A549 (cell line): ENCODE data around the gene MORC2. TPM values are rescaled to one million over a fixed set of nuclear protein-coding genes. Genes with fewer than 3 reads are reported as not detected.

Experiments used
- ATAC-seq, 2 experiments: fragments of 200-7000 bp in 1 of 2; fragments of >200 bp in 1 of 2; cut with Nextera tagmentation in 1 of 2; cut with Tn5 transposase in 1 of 2; 3 replicates each; pipeline versions ENCODE4 v1.8.0 to v1.9.1; 2018 to 2020; ENCODE audit warnings: mild to moderate bottlenecking in 1 of 2, moderate library complexity in 1 of 2
- CTCF ChIA-PET: fragments of 300-600 bp; sonication (Branson Sonifier 250); formaldehyde crosslinking; extraction: SDS; loops from one replicate; lab custom pipeline; 2021; ENCODE audit warnings: antibody characterized with exemption, inconsistent platforms; lab: Yijun Ruan, JAX
- POLR2A ChIA-PET: fragments of 350-600 bp; formaldehyde crosslinking; extraction: SDS; loops from one replicate; lab custom pipeline; 2021; ENCODE audit warnings: antibody characterized with exemption, inconsistent platforms; lab: Yijun Ruan, JAX
- DNase-seq, 2 experiments: peaks; one replicate each; pipeline versions ENCODE4 v3.0.0 to v3.0.0-alpha.2; 2011 to 2016; ENCODE audit warnings: low read depth in 1 of 2, low spot score in 1 of 2
- FAIRE-seq: peaks from 2 replicates; lab custom pipeline; 2011; peaks lifted over from hg19 to GRCh38; lab: Jason Lieb, UNC
- H3K27ac ChIP-seq, 2 experiments: fragments of >200 bp; sonication (Bioruptor Twin); formaldehyde crosslinking; 3 replicates each; pipeline ENCODE4 v1.5.1; 2016 to 2017
- H3K4me1 ChIP-seq: fragments of >200 bp; sonication (Bioruptor Twin); formaldehyde crosslinking; 3 replicates; pipeline ENCODE4 v1.6.1; 2016
- H3K4me2 ChIP-seq: fragments of >200 bp; sonication (Bioruptor Twin); formaldehyde crosslinking; 3 replicates; pipeline ENCODE4 v1.6.1; 2016
- H3K4me3 ChIP-seq: fragments of >200 bp; sonication (Bioruptor Twin); formaldehyde crosslinking; 3 replicates; pipeline ENCODE4 v1.5.1; 2016
- H3K9me3 ChIP-seq: fragments of >200 bp; sonication (Bioruptor Twin); formaldehyde crosslinking; 3 replicates; pipeline ENCODE4 v1.6.1; 2016
- BHLHE40 ChIP-seq: IDR thresholded peaks from 2 replicates; pipeline ENCODE4 v1.6.1; 2012; ENCODE audit warnings: low read depth, low read length, inconsistent platforms
- CBX8 ChIP-seq: fragments of 200-600 bp; sonication (generic); IDR thresholded peaks from 2 replicates; pipeline ENCODE4 v1.6.1; 2016
- CEBPB ChIP-seq, 2 experiments: fragments of >200 bp in 1 of 2; sonication (Bioruptor Twin) in 1 of 2; formaldehyde crosslinking in 1 of 2; IDR thresholded peaks; 2 replicates each; pipeline ENCODE4 v1.6.1; 2012 to 2016
- EHF ChIP-seq: fragments of 250-450 bp; sonication (Bioruptor Pico); IDR thresholded peaks from 2 replicates; pipeline ENCODE4 v1.5.0; 2020; ENCODE audit warnings: mild to moderate bottlenecking
- EHMT2 ChIP-seq: fragments of 200-600 bp; sonication (generic); IDR thresholded peaks from 2 replicates; pipeline ENCODE4 v1.6.1; 2016; ENCODE audit warnings: antibody characterized with exemption, low read depth, mild to moderate bottlenecking, moderate library complexity
- ESRRA ChIP-seq: fragments of 150-350 bp; IDR thresholded peaks from 2 replicates; pipeline ENCODE4 v1.6.1; 2014; ENCODE audit warnings: mild to moderate bottlenecking, low read length, borderline replicate concordance
- FOSB ChIP-seq: fragments of 250-450 bp; sonication (Bioruptor Pico); IDR thresholded peaks from 2 replicates; pipeline ENCODE4 v1.5.0; 2020; ENCODE audit warnings: mild to moderate bottlenecking, moderate library complexity
- FOXS1 ChIP-seq: fragments of 250-450 bp; sonication (Bioruptor Pico); IDR thresholded peaks from 2 replicates; pipeline ENCODE4 v1.5.0; 2020; ENCODE audit warnings: mild to moderate bottlenecking, moderate library complexity
- HEYL ChIP-seq: fragments of 250-450 bp; sonication (Bioruptor Pico); IDR thresholded peaks from 2 replicates; pipeline ENCODE4 v1.8.0; 2021; ENCODE audit warnings: mild to moderate bottlenecking, moderate library complexity
- HOXB13 ChIP-seq: fragments of 250-450 bp; sonication (Bioruptor Pico); IDR thresholded peaks from 2 replicates; pipeline ENCODE4 v1.5.0; 2020; ENCODE audit warnings: low read depth, mild to moderate bottlenecking, moderate library complexity
- JUNB ChIP-seq: fragments of >200 bp; sonication (Bioruptor Twin); formaldehyde crosslinking; IDR thresholded peaks from 2 replicates; pipeline ENCODE4 v1.6.1; 2016
- MYC ChIP-seq: IDR thresholded peaks from 2 replicates; pipeline ENCODE4 v1.6.1; 2012; ENCODE audit warnings: mild to moderate bottlenecking, inconsistent platforms, low read length, improper control_type of control experiment, borderline replicate concordance
- NFE2L2 ChIP-seq: fragments of 150-350 bp; conservative IDR thresholded peaks from 2 replicates; pipeline ENCODE4 v1.6.1; 2014; ENCODE audit warnings: low read length
- NPAS2 ChIP-seq: fragments of 250-450 bp; sonication (Bioruptor Pico); IDR thresholded peaks from 2 replicates; pipeline ENCODE4 v1.8.0; 2022; ENCODE audit warnings: mild to moderate bottlenecking, moderate library complexity, borderline replicate concordance
- RARB ChIP-seq: fragments of 250-450 bp; sonication (Bioruptor Pico); IDR thresholded peaks from 2 replicates; pipeline ENCODE4 v1.8.0; 2021; ENCODE audit warnings: mild to moderate bottlenecking, moderate library complexity
- RCOR1 ChIP-seq: fragments of 150-350 bp; IDR thresholded peaks from 2 replicates; pipeline ENCODE4 v1.6.1; 2014; ENCODE audit warnings: antibody characterized with exemption, low read length, low read depth
- RNF2 ChIP-seq: fragments of 200-600 bp; sonication (generic); IDR thresholded peaks from 2 replicates; pipeline ENCODE4 v1.6.1; 2016; ENCODE audit warnings: low read depth, mild to moderate bottlenecking, antibody characterized with exemption, moderate library complexity, borderline replicate concordance
- SMC3 ChIP-seq: fragments of >200 bp; sonication (Bioruptor Twin); formaldehyde crosslinking; IDR thresholded peaks from 3 replicates; pipeline ENCODE4 v1.6.1; 2018; ENCODE audit warnings: inconsistent platforms
- SREBF2 ChIP-seq: fragments of 450-650 bp; IDR thresholded peaks from 2 replicates; pipeline ENCODE4 v1.6.1; 2014; ENCODE audit warnings: mild to moderate bottlenecking, moderate library complexity
- TFCP2L1 ChIP-seq: fragments of 250-450 bp; sonication (Bioruptor Pico); IDR thresholded peaks from 2 replicates; pipeline ENCODE4 v1.5.0; 2021; ENCODE audit warnings: mild to moderate bottlenecking
- TP53 ChIP-seq: fragments of 250-450 bp; sonication (Bioruptor Pico); IDR thresholded peaks from 2 replicates; pipeline ENCODE4 v1.5.0; 2021; ENCODE audit warnings: mild to moderate bottlenecking, moderate library complexity
- ZC3H11A ChIP-seq: fragments of 450-650 bp; IDR thresholded peaks from 2 replicates; pipeline ENCODE4 v1.6.1; 2014; ENCODE audit warnings: antibody characterized with exemption, mild to moderate bottlenecking
- ZNF302 ChIP-seq: fragments of 250-450 bp; sonication (Bioruptor Pico); IDR thresholded peaks from 2 replicates; pipeline ENCODE4 v1.9.0; 2021; ENCODE audit warnings: inconsistent platforms, mild to moderate bottlenecking, moderate library complexity
- ZSCAN20 ChIP-seq: fragments of 250-450 bp; sonication (Bioruptor Pico); IDR thresholded peaks from 2 replicates; pipeline ENCODE4 v1.8.0; 2022; ENCODE audit warnings: mild to moderate bottlenecking, moderate library complexity
- WGBS: methylation state at CpG from one replicate; pipeline ENCODE4 v1.1.6; 2017; ENCODE audit errors: missing lambda C conversion rate; 5-methylcytosine and 5-hydroxymethylcytosine counted together
- polyA plus RNA-seq, 4 experiments: library from polyadenylated mRNA; depleted of rRNA in 3 of 4; stranded (reverse); fragments of >200 nt; fragmentation: RNase III in 1 of 4; extraction: RNeasy Plus Mini Kit Qiagen cat#74134 plus additional on column Dnase treatment in 1 of 4; gene quantifications; 2 replicates in 3 of 4; 3 replicates in 1 of 4; pipeline ENCODE4 v1.2.3, GENCODE V29; 2011 to 2017
- TF ChIP-seq, protein P1 (sequence below): fragments of 250-450 bp; sonication (Bioruptor Pico); IDR thresholded peaks from 2 replicates; pipeline ENCODE4 v1.5.0; 2021; ENCODE audit warnings: mild to moderate bottlenecking, moderate library complexity, borderline replicate concordance
- TF ChIP-seq, protein P2 (sequence below): fragments of 450-650 bp; IDR thresholded peaks from 2 replicates; pipeline ENCODE4 v1.6.1; 2014; ENCODE audit warnings: antibody characterized with exemption
- TF ChIP-seq, protein P3 (sequence below): fragments of >200 bp; sonication (Bioruptor Twin); formaldehyde crosslinking; IDR thresholded peaks from 2 replicates; pipeline ENCODE4 v1.6.1; 2016
- TF ChIP-seq, protein P4 (sequence below): fragments of 250-450 bp; sonication (Bioruptor Pico); IDR thresholded peaks from 2 replicates; pipeline ENCODE4 v1.5.0; 2020; ENCODE audit warnings: low read depth, mild to moderate bottlenecking, moderate library complexity
- TF ChIP-seq, protein P5 (sequence below): fragments of 150-350 bp; IDR thresholded peaks from 2 replicates; pipeline ENCODE4 v1.6.1; 2014; ENCODE audit warnings: low read depth, mild to moderate bottlenecking, low read length

MORC2 gene
- polyA plus RNA-seq, 2 of the 4 experiments (the other 2 are of a cell fraction) = 14.8 to 16.0 TPM

DNA sequence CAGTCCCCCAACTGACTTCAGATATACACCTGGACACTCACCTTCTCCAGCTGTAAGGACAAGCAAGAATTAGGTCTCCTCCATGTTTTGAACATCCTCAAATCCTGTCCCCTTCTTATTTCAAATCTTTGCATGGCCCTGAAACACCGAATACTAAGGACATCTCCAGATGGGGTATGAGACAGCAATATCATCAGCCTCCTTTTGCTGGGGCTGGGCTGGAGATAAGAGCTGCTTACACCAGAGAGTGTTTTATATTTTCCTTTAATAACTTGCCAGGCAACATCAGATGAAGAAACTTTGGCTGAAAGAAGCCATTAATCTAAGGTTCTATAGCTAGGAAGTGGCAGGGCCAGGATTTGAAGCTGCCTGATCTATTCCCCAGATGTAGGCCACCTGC is 22.1 kb upstream of the MORC2 start (continued):
- TF ChIP-seq HEYL (CRISPR knock-in tag) = no peak

DNA sequence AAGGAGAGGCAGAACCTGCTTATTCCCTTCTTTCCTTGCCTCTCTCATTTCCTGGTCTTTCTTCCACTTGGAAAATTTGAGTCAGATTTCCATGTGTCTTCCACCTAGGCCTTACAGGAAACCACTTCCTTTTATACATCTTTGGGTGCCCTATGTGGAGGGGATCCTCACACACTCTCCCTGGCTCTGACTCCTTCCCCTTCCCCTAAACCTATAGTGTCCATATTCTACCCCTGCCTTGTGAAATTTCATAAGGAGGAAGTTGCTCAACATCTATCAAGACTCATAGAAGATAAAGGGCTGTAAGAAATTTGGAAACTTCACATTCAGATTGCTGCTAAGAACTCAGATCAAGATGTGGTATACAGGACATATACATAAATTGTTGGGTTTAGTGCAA is 20.9 kb upstream of the MORC2 start:
- DNase-seq = no peak
- H3K4me1 ChIP-seq = no peaks in the 10 kb centered on the region
- no peak overlapping the region for H3K4me3 ChIP-seq
- H3K27ac ChIP-seq = no peak overlapping the region
- H3K9me3 ChIP-seq = no peaks in the 10 kb centered on the region
- ChIA-PET CTCF (no interaction called here), POLR2A (no interaction called here)
- no peak for FAIRE-seq
- no peak for ATAC-seq
- no peak overlapping the region for H3K4me2 ChIP-seq
- no peak for TF ChIP-seq SREBF2
- TF ChIP-seq JUNB = no peak
- TF ChIP-seq BHLHE40 = no peak
- TF ChIP-seq, protein P1, sequence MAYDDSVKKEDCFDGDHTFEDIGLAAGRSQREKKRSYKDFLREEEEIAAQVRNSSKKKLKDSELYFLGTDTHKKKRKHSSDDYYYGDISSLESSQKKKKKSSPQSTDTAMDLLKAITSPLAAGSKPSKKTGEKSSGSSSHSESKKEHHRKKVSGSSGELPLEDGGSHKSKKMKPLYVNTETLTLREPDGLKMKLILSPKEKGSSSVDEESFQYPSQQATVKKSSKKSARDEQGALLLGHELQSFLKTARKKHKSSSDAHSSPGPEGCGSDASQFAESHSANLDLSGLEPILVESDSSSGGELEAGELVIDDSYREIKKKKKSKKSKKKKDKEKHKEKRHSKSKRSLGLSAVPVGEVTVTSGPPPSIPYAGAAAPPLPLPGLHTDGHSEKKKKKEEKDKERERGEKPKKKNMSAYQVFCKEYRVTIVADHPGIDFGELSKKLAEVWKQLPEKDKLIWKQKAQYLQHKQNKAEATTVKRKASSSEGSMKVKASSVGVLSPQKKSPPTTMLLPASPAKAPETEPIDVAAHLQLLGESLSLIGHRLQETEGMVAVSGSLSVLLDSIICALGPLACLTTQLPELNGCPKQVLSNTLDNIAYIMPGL (CRISPR knock-in tag) = no peak
- no peak for TF ChIP-seq ZC3H11A
- TF ChIP-seq TP53 (CRISPR knock-in tag) = no peak
- TF ChIP-seq, protein P2, sequence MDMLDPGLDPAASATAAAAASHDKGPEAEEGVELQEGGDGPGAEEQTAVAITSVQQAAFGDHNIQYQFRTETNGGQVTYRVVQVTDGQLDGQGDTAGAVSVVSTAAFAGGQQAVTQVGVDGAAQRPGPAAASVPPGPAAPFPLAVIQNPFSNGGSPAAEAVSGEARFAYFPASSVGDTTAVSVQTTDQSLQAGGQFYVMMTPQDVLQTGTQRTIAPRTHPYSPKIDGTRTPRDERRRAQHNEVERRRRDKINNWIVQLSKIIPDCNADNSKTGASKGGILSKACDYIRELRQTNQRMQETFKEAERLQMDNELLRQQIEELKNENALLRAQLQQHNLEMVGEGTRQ = no peak
- no peak for TF ChIP-seq CBX8
- TF ChIP-seq ZNF302 (CRISPR knock-in tag) = no peak
- TF ChIP-seq RNF2 = no peak
- TF ChIP-seq FOXS1 (CRISPR knock-in tag) = no peak
- TF ChIP-seq, protein P3, sequence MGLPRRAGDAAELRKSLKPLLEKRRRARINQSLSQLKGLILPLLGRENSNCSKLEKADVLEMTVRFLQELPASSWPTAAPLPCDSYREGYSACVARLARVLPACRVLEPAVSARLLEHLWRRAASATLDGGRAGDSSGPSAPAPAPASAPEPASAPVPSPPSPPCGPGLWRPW = no peak
- TF ChIP-seq, protein P4, sequence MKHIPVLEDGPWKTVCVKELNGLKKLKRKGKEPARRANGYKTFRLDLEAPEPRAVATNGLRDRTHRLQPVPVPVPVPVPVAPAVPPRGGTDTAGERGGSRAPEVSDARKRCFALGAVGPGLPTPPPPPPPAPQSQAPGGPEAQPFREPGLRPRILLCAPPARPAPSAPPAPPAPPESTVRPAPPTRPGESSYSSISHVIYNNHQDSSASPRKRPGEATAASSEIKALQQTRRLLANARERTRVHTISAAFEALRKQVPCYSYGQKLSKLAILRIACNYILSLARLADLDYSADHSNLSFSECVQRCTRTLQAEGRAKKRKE (CRISPR knock-in tag) = no peak
- no peak for TF ChIP-seq SMC3
- no peak for TF ChIP-seq HOXB13 (CRISPR knock-in tag)
- TF ChIP-seq EHMT2 = no peak

DNA sequence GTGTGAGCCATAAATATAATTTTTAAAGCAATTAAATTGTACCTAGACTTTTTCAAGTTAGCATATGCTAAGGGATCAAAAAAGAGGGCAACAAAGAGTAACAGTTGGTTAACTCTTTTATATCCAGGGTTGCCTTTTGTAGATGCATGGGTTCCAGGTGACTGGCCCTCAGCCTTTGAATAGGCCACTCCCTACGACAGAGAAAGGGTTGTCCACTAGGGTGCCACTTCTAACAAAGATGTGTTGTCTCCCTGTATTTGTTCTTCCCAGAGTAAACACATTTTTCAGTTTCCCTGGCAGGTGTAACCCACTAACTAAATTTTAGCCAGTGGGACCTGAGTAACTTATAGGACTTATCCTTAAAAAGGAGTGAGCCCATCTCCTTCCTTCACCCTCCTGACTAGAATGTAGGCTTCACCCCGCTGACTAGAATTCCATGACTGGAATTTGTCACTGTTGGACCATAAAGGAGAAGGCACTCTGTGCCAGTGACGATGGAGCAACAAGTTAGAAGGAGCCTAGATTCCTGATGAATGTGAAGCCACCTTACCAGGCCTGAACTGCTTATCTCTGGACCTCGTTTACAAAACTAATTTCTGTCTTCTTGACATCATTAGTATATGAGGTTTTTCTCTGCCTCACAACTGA is 17.1 kb upstream of the MORC2 start:
- no peaks in the 10 kb centered on the region for H3K9me3 ChIP-seq
- no peak for ATAC-seq
- no peak overlapping the region for H3K4me3 ChIP-seq
- 86% methylated on average over 4 of the region's 4 CpGs for WGBS
- no peak for FAIRE-seq
- no peak overlapping the region for H3K27ac ChIP-seq
- H3K4me2 ChIP-seq = no peak overlapping the region
- DNase-seq = no peak
- no peaks in the 10 kb centered on the region for H3K4me1 ChIP-seq
- ChIA-PET POLR2A (no interaction called here), CTCF (no interaction called here)
- TF ChIP-seq EHF (CRISPR knock-in tag) = no peak
- TF ChIP-seq ZSCAN20 (CRISPR knock-in tag) = no peak
- TF ChIP-seq ZNF302 (CRISPR knock-in tag) = no peak
- TF ChIP-seq RCOR1 = no peak
- no peak for TF ChIP-seq RARB (CRISPR knock-in tag)
- TF ChIP-seq, protein P5, sequence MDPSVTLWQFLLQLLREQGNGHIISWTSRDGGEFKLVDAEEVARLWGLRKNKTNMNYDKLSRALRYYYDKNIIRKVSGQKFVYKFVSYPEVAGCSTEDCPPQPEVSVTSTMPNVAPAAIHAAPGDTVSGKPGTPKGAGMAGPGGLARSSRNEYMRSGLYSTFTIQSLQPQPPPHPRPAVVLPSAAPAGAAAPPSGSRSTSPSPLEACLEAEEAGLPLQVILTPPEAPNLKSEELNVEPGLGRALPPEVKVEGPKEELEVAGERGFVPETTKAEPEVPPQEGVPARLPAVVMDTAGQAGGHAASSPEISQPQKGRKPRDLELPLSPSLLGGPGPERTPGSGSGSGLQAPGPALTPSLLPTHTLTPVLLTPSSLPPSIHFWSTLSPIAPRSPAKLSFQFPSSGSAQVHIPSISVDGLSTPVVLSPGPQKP = no peak
- TF ChIP-seq, protein P4 (CRISPR knock-in tag) = no peak
- no peak for TF ChIP-seq NFE2L2
- TF ChIP-seq HOXB13 (CRISPR knock-in tag) = no peak
- TF ChIP-seq ZC3H11A = no peak
- no peak for TF ChIP-seq FOSB
- TF ChIP-seq, protein P1 (CRISPR knock-in tag) = no peak
- TF ChIP-seq CEBPB (IDR thresholded peaks at IDR 0.05) = no peak
- TF ChIP-seq NPAS2 (CRISPR knock-in tag) = no peak
- no peak for TF ChIP-seq MYC
- no peak for TF ChIP-seq ESRRA
- no peak for TF ChIP-seq TFCP2L1
